Smooth muscle cell (in vitro differentiated cells): ENCODE results near the gene KIF20B. TPM values are rescaled to one million over a fixed set of nuclear protein-coding genes. Genes with fewer than 3 reads are reported as not detected.

Experiments used
- DNase-seq: peaks from one replicate; lab custom pipeline; 2025; ENCODE audit not compliant: unreplicated experiment; lab: John Stamatoyannopoulos, UW
- H2AFZ ChIP-seq: fragments of 200-600 bp; sonication (generic); 2 replicates; pipeline ENCODE4 v1.6.0; 2016; ENCODE audit warnings: antibody characterized with exemption, low read depth, mild to moderate bottlenecking
- H3F3A ChIP-seq: fragments of 200-600 bp; sonication (generic); 2 replicates; pipeline ENCODE4 v1.6.0; 2017; ENCODE audit warnings: antibody characterized with exemption, low read depth
- H3K27ac ChIP-seq: fragments of 200-600 bp; sonication (generic); 2 replicates; pipeline ENCODE4 v1.5.1; 2016; ENCODE audit warnings: low read depth, mild to moderate bottlenecking
- H3K27me3 ChIP-seq: fragments of 200-600 bp; sonication (generic); 2 replicates; pipeline ENCODE4 v1.6.1; 2016; ENCODE audit warnings: low read depth, mild to moderate bottlenecking
- H3K36me3 ChIP-seq: fragments of 200-600 bp; sonication (generic); 2 replicates; pipeline ENCODE4 v1.5.1; 2016; ENCODE audit warnings: low read depth
- H3K4me1 ChIP-seq: fragments of 200-600 bp; sonication (generic); 2 replicates; pipeline ENCODE4 v1.5.1; 2016; ENCODE audit warnings: low read depth
- H3K4me2 ChIP-seq: fragments of 200-600 bp; sonication (generic); 2 replicates; pipeline ENCODE4 v1.6.0; 2016; ENCODE audit warnings: mild to moderate bottlenecking
- H3K4me3 ChIP-seq: fragments of 200-600 bp; sonication (generic); 2 replicates; pipeline ENCODE4 v1.5.1; 2016; ENCODE audit warnings: mild to moderate bottlenecking
- H3K79me2 ChIP-seq: fragments of 200-600 bp; sonication (generic); 2 replicates; pipeline ENCODE4 v1.6.0; 2016; ENCODE audit warnings: low read depth, mild to moderate bottlenecking
- H3K9ac ChIP-seq: fragments of 200-600 bp; sonication (generic); 2 replicates; pipeline ENCODE4 v1.6.0; 2016; ENCODE audit warnings: low read depth
- H3K9me3 ChIP-seq: fragments of 200-600 bp; sonication (generic); replicated peaks from 2 replicates; pipeline ENCODE4 v1.5.1; 2016; ENCODE audit warnings: low read depth
- H4K20me1 ChIP-seq: fragments of 200-600 bp; sonication (generic); 2 replicates; pipeline ENCODE4 v1.6.0; 2016; ENCODE audit warnings: low read depth
- CTCF ChIP-seq: fragments of 200-600 bp; sonication (generic); IDR thresholded peaks from 2 replicates; pipeline ENCODE4 v1.5.1; 2017; ENCODE audit warnings: borderline replicate concordance, mild to moderate bottlenecking, antibody characterized with exemption; ENCODE audit not compliant: insufficient read depth, poor library complexity, severe bottlenecking
- WGBS: methylation state at CpG from one replicate; pipeline ENCODE4 v1.1.7; 2016; ENCODE audit warnings: low lambda C conversion rate; 5-methylcytosine and 5-hydroxymethylcytosine counted together
- polyA plus RNA-seq: library from polyadenylated mRNA; unstranded; fragments of >200 nt; fragmentation: Nextera tagmentation; extraction: Ambion mirVana; gene quantifications from 2 replicates; pipeline ENCODE4 v1.2.1, GENCODE V29; 2016
- total RNA-seq: library from RNA; depleted of rRNA; stranded (reverse); fragments of >200 nt; gene quantifications from 2 replicates; pipeline ENCODE4 v1.2.3, GENCODE V29; 2014

KIF20B gene
- total and polyA plus RNA-seq, 2 experiments from 2014 or later = 4.5 to 6.0 TPM

GRCh38 chr10:89783406-89783805 lies 82.0 kb downstream of the KIF20B start:
- no peaks in the 10 kb centered on the region for H3F3A ChIP-seq
- H2AFZ ChIP-seq = no peak overlapping the region
- no peak overlapping the region for H3K4me2 ChIP-seq
- no peaks in the 10 kb centered on the region for H3K9me3 ChIP-seq
- H3K9ac ChIP-seq = no peak overlapping the region
- no peak overlapping the region for H3K4me3 ChIP-seq
- no peaks in the 10 kb centered on the region for H3K79me2 ChIP-seq
- H3K27me3 ChIP-seq = no peaks in the 10 kb centered on the region
- no peaks in the 10 kb centered on the region for H4K20me1 ChIP-seq
- no peak for TF ChIP-seq CTCF
- no peak for DNase-seq
- no peaks in the 10 kb centered on the region for H3K36me3 ChIP-seq
- no peak overlapping the region for H3K27ac ChIP-seq
- H3K4me1 ChIP-seq = no peaks in the 10 kb centered on the region

GRCh38 chr10:89785095-89785494 lies 83.7 kb downstream of the KIF20B start:
- Histone ChIP-seq H3K36me3 (no peaks in the 10 kb centered on the region), H3K4me3 (no peak overlapping the region), H3K27ac (no peak overlapping the region), H3K4me2 (no peak overlapping the region), H3K79me2 (no peaks in the 10 kb centered on the region), H3K9me3 (no peaks in the 10 kb centered on the region), H3F3A (no peaks in the 10 kb centered on the region), H2AFZ (no peak overlapping the region), H3K27me3 (no peaks in the 10 kb centered on the region), H3K4me1 (no peaks in the 10 kb centered on the region), H3K9ac (no peak overlapping the region), H4K20me1 (no peaks in the 10 kb centered on the region)
- DNase-seq = no peak
- WGBS = 99% methylated on average over 3 of the region's 3 CpGs
- TF ChIP-seq CTCF = no peak

- Histone ChIP-seq H3K9me3 (no peaks in the 10 kb centered on the region), H3K79me2 (no peaks in the 10 kb centered on the region), H3K4me2 (no peak overlapping the region), H3F3A (no peaks in the 10 kb centered on the region), H3K36me3 (no peaks in the 10 kb centered on the region), H3K9ac (no peak overlapping the region), H2AFZ (no peak overlapping the region), H4K20me1 (no peaks in the 10 kb centered on the region), H3K27ac (no peak overlapping the region), H3K4me1 (no peaks in the 10 kb centered on the region), H3K27me3 (no peaks in the 10 kb centered on the region), H3K4me3 (no peak overlapping the region)
- 81% methylated on average over 7 of the region's 7 CpGs for WGBS
- no peak for TF ChIP-seq CTCF
- no peak for DNase-seq
Observed at GRCh38 chr10:89789188-89789877, 87.9 kb downstream of the KIF20B start.

GRCh38 chr10:89792187-89792586 lies 90.8 kb downstream of the KIF20B start:
- H3K79me2 ChIP-seq = no peaks in the 10 kb centered on the region
- no peaks in the 10 kb centered on the region for H3K4me1 ChIP-seq
- TF ChIP-seq CTCF = no peak
- no peaks in the 10 kb centered on the region for H4K20me1 ChIP-seq
- H3F3A ChIP-seq = no peaks in the 10 kb centered on the region
- no peak overlapping the region for H3K27ac ChIP-seq
- no peaks in the 10 kb centered on the region for H3K27me3 ChIP-seq
- no peak overlapping the region for H2AFZ ChIP-seq
- H3K9me3 ChIP-seq = no peaks in the 10 kb centered on the region
- 88% methylated on average over 2 of the region's 2 CpGs for WGBS
- H3K9ac ChIP-seq = no peak overlapping the region
- no peak overlapping the region for H3K4me3 ChIP-seq
- no peaks in the 10 kb centered on the region for H3K36me3 ChIP-seq
- H3K4me2 ChIP-seq = no peak overlapping the region
- no peak for DNase-seq
